GM12874 (cell line): Measurements from ENCODE around the gene DTNBP1.

Source experiments
- TF ChIP-seq, protein P1 (sequence below): IDR thresholded peaks from 2 replicates; pipeline ENCODE4 v1.5.1; 2011; ENCODE audit warnings: low read depth, mild to moderate bottlenecking, control low read depth, low read length, moderate library complexity; ENCODE audit not compliant: insufficient read depth

DTNBP1 gene

DNA sequence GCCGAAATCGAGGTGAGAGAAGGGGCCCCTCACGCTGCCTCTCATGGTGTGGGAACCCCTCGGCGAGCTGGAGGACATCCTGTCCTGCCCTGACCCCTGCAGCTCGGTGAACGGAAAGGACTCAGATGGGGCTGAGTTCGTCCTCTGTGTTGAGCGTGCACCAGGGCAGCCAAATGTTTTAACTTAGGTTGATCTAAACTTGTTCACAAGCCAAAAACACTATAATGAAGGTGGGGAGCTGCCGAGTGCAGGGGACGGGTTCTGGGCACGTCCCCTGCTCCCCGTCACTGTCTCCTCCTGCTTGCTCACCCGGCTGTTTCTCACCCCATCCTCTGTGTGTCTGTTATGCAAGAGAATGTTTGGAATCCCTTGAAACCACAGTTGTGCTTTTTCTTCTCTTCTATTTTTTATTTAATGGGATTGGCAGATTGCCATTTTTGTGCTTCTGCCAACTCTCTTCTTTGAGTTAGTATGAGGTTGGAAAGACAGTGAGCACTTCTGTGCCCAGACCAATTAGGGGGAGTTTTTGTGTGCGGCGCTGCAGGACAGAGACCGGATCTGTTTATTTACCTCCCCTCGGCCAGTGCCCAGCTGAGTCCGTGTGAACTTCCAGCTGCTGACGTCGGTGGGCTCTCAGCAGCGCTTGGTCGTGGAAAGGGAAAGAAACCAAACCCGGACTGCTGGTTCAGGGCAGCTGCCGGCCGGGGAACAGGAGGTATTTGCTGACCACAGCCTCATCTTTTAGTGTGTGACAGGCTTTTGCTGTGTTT is 158.1 kb downstream of the DTNBP1 start:
- TF ChIP-seq, protein P1, sequence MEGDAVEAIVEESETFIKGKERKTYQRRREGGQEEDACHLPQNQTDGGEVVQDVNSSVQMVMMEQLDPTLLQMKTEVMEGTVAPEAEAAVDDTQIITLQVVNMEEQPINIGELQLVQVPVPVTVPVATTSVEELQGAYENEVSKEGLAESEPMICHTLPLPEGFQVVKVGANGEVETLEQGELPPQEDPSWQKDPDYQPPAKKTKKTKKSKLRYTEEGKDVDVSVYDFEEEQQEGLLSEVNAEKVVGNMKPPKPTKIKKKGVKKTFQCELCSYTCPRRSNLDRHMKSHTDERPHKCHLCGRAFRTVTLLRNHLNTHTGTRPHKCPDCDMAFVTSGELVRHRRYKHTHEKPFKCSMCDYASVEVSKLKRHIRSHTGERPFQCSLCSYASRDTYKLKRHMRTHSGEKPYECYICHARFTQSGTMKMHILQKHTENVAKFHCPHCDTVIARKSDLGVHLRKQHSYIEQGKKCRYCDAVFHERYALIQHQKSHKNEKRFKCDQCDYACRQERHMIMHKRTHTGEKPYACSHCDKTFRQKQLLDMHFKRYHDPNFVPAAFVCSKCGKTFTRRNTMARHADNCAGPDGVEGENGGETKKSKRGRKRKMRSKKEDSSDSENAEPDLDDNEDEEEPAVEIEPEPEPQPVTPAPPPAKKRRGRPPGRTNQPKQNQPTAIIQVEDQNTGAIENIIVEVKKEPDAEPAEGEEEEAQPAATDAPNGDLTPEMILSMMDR = no peak

GRCh38 chr6:15504040-15504495 is 158.8 kb downstream of the DTNBP1 start:
- TF ChIP-seq, protein P1 = no peak

GRCh38 chr6:15503346-15503680 is 159.5 kb downstream of the DTNBP1 start:
- TF ChIP-seq, protein P1 = no peak

GRCh38 chr6:15502446-15503345 is 160.1 kb downstream of the DTNBP1 start:
- TF ChIP-seq, protein P1 = no peak

DNA sequence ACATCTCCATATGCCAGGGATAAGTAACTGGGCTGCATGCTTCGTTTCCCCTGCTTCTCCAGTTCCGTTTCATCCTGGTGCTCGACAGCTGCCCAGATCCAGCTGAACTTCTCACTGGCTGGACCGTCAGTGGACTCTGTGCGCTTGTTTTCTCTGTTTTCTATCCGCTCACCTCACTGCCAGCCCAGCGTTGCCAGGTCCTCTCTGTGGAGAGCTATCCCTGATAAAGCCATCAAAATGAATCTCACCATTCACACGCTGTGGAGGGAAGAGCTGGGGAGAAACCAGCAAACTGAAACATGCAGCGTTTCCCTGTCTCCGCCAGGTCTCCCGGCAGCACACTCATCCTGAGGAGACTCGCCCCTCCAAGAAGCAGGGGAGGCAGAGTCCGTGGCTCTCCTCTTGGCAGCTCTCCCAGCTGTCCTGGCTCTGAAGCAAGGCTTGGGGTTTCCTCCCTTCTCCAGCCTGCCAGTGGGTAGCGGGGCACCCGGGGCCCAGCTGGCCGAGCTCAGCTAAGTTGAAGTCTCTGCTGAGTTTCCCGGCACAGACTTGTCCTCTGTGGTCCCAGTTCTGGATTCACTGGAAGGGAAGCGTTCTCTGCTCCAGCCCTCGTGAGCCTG is 160.9 kb downstream of the DTNBP1 start:
- TF ChIP-seq, protein P1 = no peak

- TF ChIP-seq, protein P1 = no peak
Measured at GRCh38 chr6:15500901-15501825, 161.7 kb downstream of the DTNBP1 start.
